BLaER1 (cell line): ENCODE data around the gene SMYD3.
"Not testable (repeated sequence)": the region's sequence is repeated elsewhere in the genome, so short reads cannot be mapped to it uniquely, and the experiment has no call there.

Experiments
- H3K27ac ChIP-seq: shearing (Covaris generic); formaldehyde crosslinking; 2 replicates; pipeline ENCODE4 v1.8.1; 2022
- H3K27me3 ChIP-seq: shearing (Covaris generic); formaldehyde crosslinking; 2 replicates; pipeline ENCODE4 v1.8.1; 2022
- H3K36me3 ChIP-seq: shearing (Covaris generic); formaldehyde crosslinking; 2 replicates; pipeline ENCODE4 v1.8.1; 2022
- H3K4me1 ChIP-seq: shearing (Covaris generic); formaldehyde crosslinking; 2 replicates; pipeline ENCODE4 v1.8.1; 2022
- H3K4me2 ChIP-seq: shearing (Covaris generic); formaldehyde crosslinking; 2 replicates; pipeline ENCODE4 v1.8.1; 2022
- H3K4me3 ChIP-seq: shearing (Covaris generic); formaldehyde crosslinking; 2 replicates; pipeline ENCODE4 v1.8.1; 2022
- H3K9ac ChIP-seq: shearing (Covaris generic); formaldehyde crosslinking; 2 replicates; pipeline ENCODE4 v1.8.1; 2022
- H3K9me3 ChIP-seq: shearing (Covaris generic); formaldehyde crosslinking; 2 replicates; pipeline ENCODE4 v1.8.1; 2022
- H4K20me1 ChIP-seq: shearing (Covaris generic); formaldehyde crosslinking; 2 replicates; pipeline ENCODE4 v1.8.1; 2022
- Cebpa-rat ChIP-seq: shearing (Covaris generic); IDR thresholded peaks from 2 replicates; pipeline ENCODE4 v1.8.1; 2022

Gene SMYD3

GRCh38 chr1:245946905-245947304, 560.2 kb downstream of the SMYD3 start:
- no peak overlapping the region for H3K4me3 ChIP-seq
- no peaks in the 10 kb centered on the region for H3K27me3 ChIP-seq
- H3K36me3 ChIP-seq, result no peaks in the 10 kb centered on the region
- H3K9ac ChIP-seq, result no peak overlapping the region
- H3K4me1 ChIP-seq, result no peaks in the 10 kb centered on the region
- H3K27ac ChIP-seq, result no peak overlapping the region
- H4K20me1 ChIP-seq, result no peaks in the 10 kb centered on the region
- TF ChIP-seq Cebpa-rat, result no peak
- H3K9me3 ChIP-seq, result peaks cover 20% of the 10 kb centered on the region
- H3K4me2 ChIP-seq, result no peak overlapping the region

- H3K27me3 ChIP-seq, H3K4me1 ChIP-seq, H3K36me3 ChIP-seq, H3K4me2 ChIP-seq, H3K4me3 ChIP-seq, H4K20me1 ChIP-seq, H3K27ac ChIP-seq, H3K9ac ChIP-seq: not testable (repeated sequence)
- H3K9me3 ChIP-seq, result peaks cover 20% of the 10 kb centered on the region
These were observed 561.9 kb downstream of the SMYD3 start for GRCh38 chr1:245945136-245945535.

GRCh38 chr1:245942856-245943255, 564.2 kb downstream of the SMYD3 start:
- H3K36me3 ChIP-seq, result no peaks in the 10 kb centered on the region
- no peak overlapping the region for H3K9ac ChIP-seq
- H3K4me3 ChIP-seq, result no peak overlapping the region
- H3K27me3 ChIP-seq, result no peaks in the 10 kb centered on the region
- H3K4me1 ChIP-seq, result peaks cover 8% of the 10 kb centered on the region; the same call in 1 of the 2 replicates
- H3K4me2 ChIP-seq, result no peak overlapping the region
- no peak for TF ChIP-seq Cebpa-rat
- no peak overlapping the region for H3K27ac ChIP-seq
- peaks cover 20% of the 10 kb centered on the region for H3K9me3 ChIP-seq
- no peaks in the 10 kb centered on the region for H4K20me1 ChIP-seq

GRCh38 chr1:245941771-245942170, 565.3 kb downstream of the SMYD3 start:
- H3K4me3 ChIP-seq, H3K27me3 ChIP-seq, H3K27ac ChIP-seq, H4K20me1 ChIP-seq, H3K4me1 ChIP-seq, H3K4me2 ChIP-seq, H3K36me3 ChIP-seq, H3K9ac ChIP-seq: not testable (repeated sequence)
- peaks cover 20% of the 10 kb centered on the region for H3K9me3 ChIP-seq

GRCh38 chr1:245939756-245940345, 567.2 kb downstream of the SMYD3 start:
- Histone ChIP-seq H3K4me1 (peaks cover 8% of the 10 kb centered on the region; the same call in 1 of the 2 replicates), H3K9ac (no peak overlapping the region), H3K4me3 (no peak overlapping the region), H3K36me3 (no peaks in the 10 kb centered on the region), H3K27ac (no peak overlapping the region), H3K9me3 (peaks cover 7% of the 10 kb centered on the region), H3K4me2 (peak overlapping the region; percentile 12; the same call in 1 of the 2 replicates), H3K27me3 (no peaks in the 10 kb centered on the region), H4K20me1 (no peaks in the 10 kb centered on the region)
- no peak for TF ChIP-seq Cebpa-rat

- Histone ChIP-seq H3K4me1 (peaks cover 8% of the 10 kb centered on the region; the same call in 1 of the 2 replicates), H3K9me3 (no peaks in the 10 kb centered on the region), H4K20me1 (no peaks in the 10 kb centered on the region), H3K9ac (no peak overlapping the region), H3K4me3 (no peak overlapping the region), H3K36me3 (no peaks in the 10 kb centered on the region), H3K4me2 (no peak overlapping the region), H3K27ac (no peak overlapping the region), H3K27me3 (no peaks in the 10 kb centered on the region)
- TF ChIP-seq Cebpa-rat, result no peak
These were observed 569.0 kb downstream of the SMYD3 start for GRCh38 chr1:245938046-245938435.

- H3K4me1 ChIP-seq, result peaks cover 8% of the 10 kb centered on the region; the same call in 1 of the 2 replicates
- no peak overlapping the region for H3K4me2 ChIP-seq
- H4K20me1 ChIP-seq, result no peaks in the 10 kb centered on the region
- no peak overlapping the region for H3K4me3 ChIP-seq
- no peak overlapping the region for H3K9ac ChIP-seq
- TF ChIP-seq Cebpa-rat, result no peak
- no peaks in the 10 kb centered on the region for H3K27me3 ChIP-seq
- no peaks in the 10 kb centered on the region for H3K36me3 ChIP-seq
- H3K9me3 ChIP-seq, result no peaks in the 10 kb centered on the region
- no peak overlapping the region for H3K27ac ChIP-seq
These were observed 569.6 kb downstream of the SMYD3 start for GRCh38 chr1:245937316-245938045.

- no peak for TF ChIP-seq Cebpa-rat
- H3K4me3 ChIP-seq, result no peak overlapping the region
- H3K4me2 ChIP-seq, result no peak overlapping the region
- H3K9me3 ChIP-seq, result no peaks in the 10 kb centered on the region
- no peaks in the 10 kb centered on the region for H4K20me1 ChIP-seq
- H3K9ac ChIP-seq, result no peak overlapping the region
- no peaks in the 10 kb centered on the region; the same call in 1 of the 2 replicates for H3K36me3 ChIP-seq
- H3K4me1 ChIP-seq, result no peaks in the 10 kb centered on the region
- H3K27me3 ChIP-seq, result no peaks in the 10 kb centered on the region
- no peak overlapping the region for H3K27ac ChIP-seq
These were observed 572.7 kb downstream of the SMYD3 start for GRCh38 chr1:245934409-245934808.

GRCh38 chr1:245933431-245934045, 573.5 kb downstream of the SMYD3 start:
- no peak overlapping the region for H3K4me3 ChIP-seq
- H3K36me3 ChIP-seq, result no peaks in the 10 kb centered on the region; the same call in 1 of the 2 replicates
- no peaks in the 10 kb centered on the region for H4K20me1 ChIP-seq
- H3K4me1 ChIP-seq, result no peaks in the 10 kb centered on the region
- H3K27me3 ChIP-seq, result no peaks in the 10 kb centered on the region
- H3K27ac ChIP-seq, result no peak overlapping the region
- no peaks in the 10 kb centered on the region for H3K9me3 ChIP-seq
- H3K9ac ChIP-seq, result no peak overlapping the region
- H3K4me2 ChIP-seq, result no peak overlapping the region
- TF ChIP-seq Cebpa-rat, result no peak

GRCh38 chr1:245932302-245932972, 574.6 kb downstream of the SMYD3 start:
- H3K9me3 ChIP-seq, result no peaks in the 10 kb centered on the region
- H3K4me2 ChIP-seq, result no peak overlapping the region
- peaks cover 5% of the 10 kb centered on the region; the same call in 1 of the 2 replicates for H3K36me3 ChIP-seq
- no peak overlapping the region for H3K27ac ChIP-seq
- H3K4me3 ChIP-seq, result no peak overlapping the region
- no peaks in the 10 kb centered on the region for H4K20me1 ChIP-seq
- no peaks in the 10 kb centered on the region for H3K27me3 ChIP-seq
- no peaks in the 10 kb centered on the region for H3K4me1 ChIP-seq
- no peak for TF ChIP-seq Cebpa-rat
- no peak overlapping the region for H3K9ac ChIP-seq
